OCI-LY7 (cell line): ENCODE results near the gene JCAD. TPM values are rescaled to one million over a fixed set of nuclear protein-coding genes. Genes with fewer than 3 reads are reported as not detected.

Source experiments
- BruUV-seq: library from RNA; stranded (reverse); fragments of 400-500 nt; replicated peaks from 2 replicates; lab custom pipeline; 2021; lab: Mats Ljungman, UMichigan
- CTCF ChIA-PET: fragments of 300-600 bp; sonication (Branson Sonifier 250); formaldehyde crosslinking; loops from one replicate; lab custom pipeline; 2022; ENCODE audit warnings: antibody characterized with exemption; ENCODE audit not compliant: unreplicated experiment; lab: Charles Lee
- POLR2A ChIA-PET: fragments of 300-600 bp; sonication (Branson Sonifier 250); formaldehyde crosslinking; loops from one replicate; lab custom pipeline; 2022; ENCODE audit warnings: antibody characterized with exemption; lab: Charles Lee
- DNase-seq: peaks from one replicate; pipeline ENCODE4 v3.0.0-alpha.2; 2015; ENCODE audit warnings: low spot score
- H2AFZ ChIP-seq: fragments of 200-600 bp; sonication (generic), shearing (Covaris generic); 2 replicates; pipeline ENCODE4 v1.6.1; 2014; ENCODE audit warnings: mild to moderate bottlenecking, antibody characterized with exemption, low read length, moderate library complexity
- H3K27ac ChIP-seq: fragments of 200-600 bp; sonication (generic); 2 replicates; pipeline ENCODE4 v1.5.1; 2014; ENCODE audit warnings: mixed run types, low read depth, mild to moderate bottlenecking, moderate library complexity, low read length, inconsistent platforms; ENCODE audit not compliant: poor library complexity, severe bottlenecking
- H3K36me3 ChIP-seq: fragments of 200-600 bp; sonication (generic); 2 replicates; pipeline ENCODE4 v1.6.1; 2014; ENCODE audit warnings: mild to moderate bottlenecking, antibody characterized with exemption, low read length, moderate library complexity, mixed read lengths; ENCODE audit not compliant: insufficient read depth
- H3K4me1 ChIP-seq: fragments of 200-600 bp; sonication (generic); 2 replicates; pipeline ENCODE4 v1.5.1; 2014; ENCODE audit warnings: mild to moderate bottlenecking, low read length; ENCODE audit not compliant: insufficient read depth, poor library complexity, severe bottlenecking
- H3K4me2 ChIP-seq: fragments of 200-600 bp; sonication (generic); 2 replicates; pipeline ENCODE4 v1.6.1; 2014; ENCODE audit warnings: mild to moderate bottlenecking, low read length
- H3K4me3 ChIP-seq: fragments of 200-600 bp; sonication (generic); 2 replicates; pipeline ENCODE4 v1.5.1; 2014; ENCODE audit warnings: mild to moderate bottlenecking, low read depth, low read length; ENCODE audit not compliant: poor library complexity, severe bottlenecking
- H3K79me2 ChIP-seq: fragments of 200-600 bp; sonication (generic); 2 replicates; pipeline ENCODE4 v1.6.1; 2016; ENCODE audit warnings: low read depth, mild to moderate bottlenecking, low read length, moderate library complexity, mixed read lengths; ENCODE audit not compliant: insufficient read depth
- H3K9me2 ChIP-seq: fragments of 200-600 bp; sonication (generic); 2 replicates; pipeline ENCODE4 v1.6.1; 2016; ENCODE audit warnings: mild to moderate bottlenecking, low read length, mixed read lengths; ENCODE audit not compliant: insufficient read depth
- H3K9me3 ChIP-seq: fragments of 200-600 bp; sonication (generic); 2 replicates; pipeline ENCODE4 v1.6.1; 2014; ENCODE audit warnings: mild to moderate bottlenecking, mixed run types, low read length, mixed read lengths
- H4K20me1 ChIP-seq: fragments of 200-600 bp; sonication (generic); 2 replicates; pipeline ENCODE4 v1.6.1; 2014; ENCODE audit warnings: mild to moderate bottlenecking, antibody characterized with exemption, low read length, moderate library complexity, mixed read lengths; ENCODE audit not compliant: insufficient read depth
- EZH2phosphoT487 ChIP-seq: fragments of 200-600 bp; sonication (generic); IDR thresholded peaks from 2 replicates; pipeline ENCODE4 v1.6.1; 2018; ENCODE audit warnings: low read depth, borderline replicate concordance, mild to moderate bottlenecking, mixed run types, antibody characterized with exemption, low read length, moderate library complexity, mixed read lengths
- intact Hi-C: fragments of 100-400 bp; cut with micrococcal nuclease; formaldehyde crosslinking; loops from one replicate; pipeline ENCODE4 v1.10.0; 2022; ENCODE audit not compliant: unreplicated experiment
- total RNA-seq, 2 experiments: library from RNA; depleted of rRNA in 1 of 2; stranded (reverse); fragments of >200 nt in 1 of 2; shearing (Covaris generic) in 1 of 2; gene quantifications; 2 replicates each; pipeline ENCODE4 v1.2.3, GENCODE V29; 2014 to 2022
- TF ChIP-seq, protein P1 (sequence below): fragments of 200-600 bp; sonication (generic); conservative IDR thresholded peaks from 2 replicates; pipeline ENCODE4 v1.5.1; 2014; ENCODE audit warnings: mild to moderate bottlenecking, antibody characterized with exemption, low read length, moderate library complexity, mixed read lengths

The JCAD gene
- total RNA-seq, 2 experiments from 2014 or later, result not detected

GRCh38 chr10:30091136-30091535, 31.8 kb upstream of the JCAD start:
- no peak overlapping the region for H3K4me3 ChIP-seq
- no TSS peak for BruUV-seq
- H3K9me2 ChIP-seq, result no peaks in the 10 kb centered on the region
- H3K36me3 ChIP-seq, result no peaks in the 10 kb centered on the region
- intact Hi-C loops, result no loop called here
- H3K4me2 ChIP-seq, result no peak overlapping the region
- ChIA-PET POLR2A (no interaction called here), CTCF (no interaction called here)
- no peaks in the 10 kb centered on the region for H3K4me1 ChIP-seq
- H2AFZ ChIP-seq, result no peak overlapping the region
- H4K20me1 ChIP-seq, result no peaks in the 10 kb centered on the region
- no peak for TF ChIP-seq EZH2phosphoT487
- TF ChIP-seq, protein P1, sequence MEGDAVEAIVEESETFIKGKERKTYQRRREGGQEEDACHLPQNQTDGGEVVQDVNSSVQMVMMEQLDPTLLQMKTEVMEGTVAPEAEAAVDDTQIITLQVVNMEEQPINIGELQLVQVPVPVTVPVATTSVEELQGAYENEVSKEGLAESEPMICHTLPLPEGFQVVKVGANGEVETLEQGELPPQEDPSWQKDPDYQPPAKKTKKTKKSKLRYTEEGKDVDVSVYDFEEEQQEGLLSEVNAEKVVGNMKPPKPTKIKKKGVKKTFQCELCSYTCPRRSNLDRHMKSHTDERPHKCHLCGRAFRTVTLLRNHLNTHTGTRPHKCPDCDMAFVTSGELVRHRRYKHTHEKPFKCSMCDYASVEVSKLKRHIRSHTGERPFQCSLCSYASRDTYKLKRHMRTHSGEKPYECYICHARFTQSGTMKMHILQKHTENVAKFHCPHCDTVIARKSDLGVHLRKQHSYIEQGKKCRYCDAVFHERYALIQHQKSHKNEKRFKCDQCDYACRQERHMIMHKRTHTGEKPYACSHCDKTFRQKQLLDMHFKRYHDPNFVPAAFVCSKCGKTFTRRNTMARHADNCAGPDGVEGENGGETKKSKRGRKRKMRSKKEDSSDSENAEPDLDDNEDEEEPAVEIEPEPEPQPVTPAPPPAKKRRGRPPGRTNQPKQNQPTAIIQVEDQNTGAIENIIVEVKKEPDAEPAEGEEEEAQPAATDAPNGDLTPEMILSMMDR, result no peak
- H3K27ac ChIP-seq, result no peak overlapping the region
- DNase-seq, result no peak
- no peaks in the 10 kb centered on the region for H3K9me3 ChIP-seq
- no peaks in the 10 kb centered on the region for H3K79me2 ChIP-seq

- Histone ChIP-seq H3K4me3 (no peak overlapping the region), H3K4me1 (no peaks in the 10 kb centered on the region), H3K27ac (no peak overlapping the region), H3K79me2 (no peaks in the 10 kb centered on the region), H3K9me2 (no peaks in the 10 kb centered on the region), H4K20me1 (no peaks in the 10 kb centered on the region), H3K4me2 (no peak overlapping the region), H3K36me3 (no peaks in the 10 kb centered on the region), H2AFZ (no peak overlapping the region), H3K9me3 (no peaks in the 10 kb centered on the region)
- intact Hi-C loops, result no loop called here
- POLR2A ChIA-PET, result no interaction called here
- DNase-seq, result no peak
- TF ChIP-seq, protein P1, result no peak
- TF ChIP-seq EZH2phosphoT487, result no peak
- BruUV-seq, result no TSS peak
- CTCF ChIA-PET, result no interaction called here
Measured at GRCh38 chr10:30088178-30088577, 28.8 kb upstream of the JCAD start.

DNA sequence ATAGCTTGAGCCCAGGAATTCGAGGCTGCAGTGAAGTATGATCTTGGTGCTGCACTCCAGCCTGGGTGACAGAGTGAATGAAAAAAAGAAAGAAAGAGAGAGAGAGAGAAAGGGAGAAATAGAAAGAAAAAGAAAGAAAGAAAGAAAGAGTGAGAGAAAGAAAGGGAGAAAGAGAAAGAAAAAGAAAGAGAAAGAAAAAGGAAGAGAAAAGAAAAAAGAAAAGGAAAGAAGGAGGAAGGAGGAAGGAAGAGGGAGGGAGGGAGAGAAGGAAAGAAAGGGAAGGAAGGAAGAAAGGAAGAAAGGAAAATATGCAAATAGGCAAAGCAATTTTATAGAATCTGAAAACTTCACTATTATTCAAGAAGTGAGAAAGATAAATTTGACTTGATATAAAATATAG, 24.5 kb upstream of the JCAD start:
- no peak overlapping the region for H3K4me3 ChIP-seq
- ChIA-PET CTCF (no interaction called here), POLR2A (no interaction called here)
- no peaks in the 10 kb centered on the region for H3K9me3 ChIP-seq
- TF ChIP-seq EZH2phosphoT487, result no peak
- TF ChIP-seq, protein P1, result no peak
- intact Hi-C loops, result no loop called here
- H3K9me2 ChIP-seq, result no peaks in the 10 kb centered on the region
- no peak for DNase-seq
- H3K4me2 ChIP-seq, result no peak overlapping the region
- H3K27ac ChIP-seq, result no peak overlapping the region
- no peaks in the 10 kb centered on the region for H4K20me1 ChIP-seq
- no peaks in the 10 kb centered on the region for H3K4me1 ChIP-seq
- H3K36me3 ChIP-seq, result no peaks in the 10 kb centered on the region
- no peaks in the 10 kb centered on the region for H3K79me2 ChIP-seq
- no peak overlapping the region for H2AFZ ChIP-seq
- BruUV-seq, result no TSS peak
